Middle frontal gyrus (tissue), 1 donor: ENCODE results near the gene ALDH1A1.

Experiments used
- DNase-seq: peaks from one replicate; pipeline ENCODE4 v3.0.0-alpha.2; 2015; ENCODE audit warnings: low spot score; ENCODE audit errors: extremely low spot score

Gene ALDH1A1

GRCh38 chr9:72919246-72919945, 33.5 kb downstream of the ALDH1A1 start:
- DNase-seq: no peak

DNA sequence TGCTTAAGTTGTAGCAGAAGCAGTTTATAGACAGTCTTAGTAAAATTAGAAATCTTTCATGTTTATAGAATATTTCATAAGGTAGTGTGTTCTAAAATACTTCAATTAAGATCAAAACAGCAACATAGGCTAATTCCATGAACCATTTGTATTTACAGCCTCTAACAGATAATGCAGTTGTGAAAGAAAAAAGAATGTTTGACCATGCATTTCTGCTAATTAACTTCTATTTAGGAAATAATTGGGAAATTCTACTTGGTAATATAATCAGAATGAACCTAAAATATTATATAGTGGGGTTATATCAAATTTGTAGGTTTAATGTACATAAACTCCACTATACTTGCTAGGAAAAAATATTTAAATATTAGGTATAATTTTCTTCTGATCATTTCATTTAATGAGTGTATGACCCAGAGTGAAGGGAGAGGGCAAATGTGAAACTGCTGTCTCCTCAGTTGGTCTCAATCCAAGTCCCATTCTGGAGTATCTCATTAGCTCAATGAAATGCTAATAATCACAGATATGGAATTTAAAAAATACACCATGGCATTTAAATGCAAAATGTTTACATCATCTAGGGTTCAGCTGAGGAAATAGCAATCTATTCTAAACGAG, 34.9 kb downstream of the ALDH1A1 start:
- DNase-seq: no peak

- DNase-seq: no peak
Measured at GRCh38 chr9:72915659-72916058, 37.2 kb downstream of the ALDH1A1 start.

- DNase-seq: no peak
Measured at GRCh38 chr9:72914750-72915149, 38.1 kb downstream of the ALDH1A1 start.

DNA sequence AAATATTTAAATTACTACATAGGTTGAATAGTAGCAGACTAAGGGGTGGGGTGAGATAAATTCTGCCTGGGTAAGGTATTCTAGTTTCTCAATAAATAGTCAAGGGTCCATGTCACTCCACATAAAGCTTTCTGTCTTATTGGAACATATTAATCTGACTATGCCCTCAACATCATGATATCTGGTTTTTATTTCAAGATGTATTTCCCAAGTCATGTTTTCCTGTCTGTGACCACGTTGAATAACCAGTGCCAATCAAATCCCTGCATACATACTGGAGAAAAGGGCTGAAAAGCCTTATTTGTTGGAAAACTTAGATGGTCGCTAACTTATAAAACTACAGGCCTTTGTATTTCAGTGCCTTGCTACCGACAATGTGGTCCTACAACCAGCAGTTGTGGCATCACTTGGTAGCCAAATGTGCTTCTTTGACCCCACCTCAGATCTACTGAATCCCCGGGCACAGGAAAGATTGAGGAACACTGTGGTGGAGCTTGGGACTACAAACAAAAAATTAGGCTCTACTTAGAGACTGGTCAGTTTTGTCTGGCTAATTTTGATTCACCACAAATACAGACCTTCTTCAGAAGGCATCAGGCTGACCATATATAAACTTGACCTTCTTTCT, 39.4 kb downstream of the ALDH1A1 start:
- DNase-seq: no peak

- DNase-seq: no peak
Measured at GRCh38 chr9:72912476-72913381, 40.1 kb downstream of the ALDH1A1 start.

DNA sequence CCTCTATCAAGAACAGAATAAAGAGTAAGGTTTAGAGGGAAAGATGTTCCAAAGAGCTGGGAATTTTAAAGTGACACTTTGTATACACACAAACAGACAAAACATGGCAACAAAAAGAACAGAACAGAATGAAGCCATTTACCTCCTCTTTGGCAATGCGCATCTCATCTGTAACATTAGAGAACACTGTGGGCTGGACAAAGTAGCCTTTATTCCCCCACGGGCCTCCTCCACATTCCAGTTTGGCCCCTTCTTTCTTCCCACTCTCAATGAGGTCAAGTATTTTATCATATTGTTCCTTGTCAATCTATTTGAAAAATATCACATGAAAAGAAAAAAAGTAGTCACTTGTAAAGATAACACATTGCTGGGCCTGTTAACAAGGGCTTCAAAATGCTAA, 41.0 kb downstream of the ALDH1A1 start:
- no peak for DNase-seq

- DNase-seq: no peak
Measured at GRCh38 chr9:72911247-72911775, 41.5 kb downstream of the ALDH1A1 start.

DNA sequence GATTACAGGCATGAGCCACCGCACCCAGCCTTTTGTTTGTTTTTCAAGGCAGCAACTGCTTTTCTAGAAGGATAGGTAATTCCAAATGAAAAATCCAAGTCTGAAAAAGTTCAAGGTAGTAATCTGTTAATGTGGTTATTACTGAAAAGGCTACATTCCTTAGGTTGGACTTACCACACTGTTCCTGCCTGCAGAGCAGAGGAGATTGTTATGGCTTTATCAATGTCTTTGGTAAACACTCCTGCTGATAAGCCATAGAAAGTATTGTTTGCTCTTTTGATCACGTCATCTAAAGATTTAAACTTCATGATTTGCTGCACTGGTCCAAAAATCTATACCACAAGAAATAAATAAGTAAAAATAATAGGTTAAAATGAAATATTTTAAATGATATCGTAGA, 43.4 kb downstream of the ALDH1A1 start:
- no peak for DNase-seq

DNA sequence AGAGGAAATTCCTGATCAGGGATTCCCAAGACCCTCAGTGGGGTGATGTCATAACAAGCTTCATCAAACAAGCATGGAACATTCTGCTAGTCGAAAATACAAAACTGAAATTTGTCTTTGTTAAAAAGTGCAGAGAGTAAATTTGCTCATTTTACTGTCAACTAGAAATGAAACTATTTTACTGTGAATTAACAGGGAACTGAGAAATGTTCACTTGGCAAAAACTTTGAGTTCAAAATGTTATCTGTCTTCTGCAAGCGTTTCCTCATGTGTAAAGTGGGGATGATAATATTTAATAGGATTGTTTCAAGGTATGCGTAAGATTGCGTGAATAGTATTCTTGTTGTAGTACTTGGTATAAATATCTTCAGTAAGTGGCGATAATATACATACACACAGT, 45.4 kb downstream of the ALDH1A1 start:
- DNase-seq: no peak

DNA sequence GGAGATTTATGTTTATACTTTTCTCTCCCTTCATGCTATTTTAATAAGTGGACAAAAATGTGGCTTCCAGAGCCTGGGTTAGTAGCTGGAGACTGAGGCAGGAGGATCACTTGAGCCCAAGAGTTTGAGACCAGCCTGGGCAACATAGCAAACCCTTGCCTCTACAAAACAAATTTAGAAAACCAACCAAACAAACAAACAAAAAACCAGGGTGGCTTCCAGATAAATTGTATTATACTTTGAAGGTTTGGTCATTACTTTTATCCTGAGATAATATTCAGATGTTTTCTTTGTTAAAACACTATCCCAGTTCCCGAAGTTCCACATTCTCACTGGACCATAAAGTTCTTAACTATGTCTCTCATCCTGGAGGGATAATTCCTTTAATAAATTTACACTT, 46.0 kb downstream of the ALDH1A1 start:
- DNase-seq: no peak

- no peak for DNase-seq
Measured at GRCh38 chr9:72905514-72906480, 47.1 kb downstream of the ALDH1A1 start.

DNA sequence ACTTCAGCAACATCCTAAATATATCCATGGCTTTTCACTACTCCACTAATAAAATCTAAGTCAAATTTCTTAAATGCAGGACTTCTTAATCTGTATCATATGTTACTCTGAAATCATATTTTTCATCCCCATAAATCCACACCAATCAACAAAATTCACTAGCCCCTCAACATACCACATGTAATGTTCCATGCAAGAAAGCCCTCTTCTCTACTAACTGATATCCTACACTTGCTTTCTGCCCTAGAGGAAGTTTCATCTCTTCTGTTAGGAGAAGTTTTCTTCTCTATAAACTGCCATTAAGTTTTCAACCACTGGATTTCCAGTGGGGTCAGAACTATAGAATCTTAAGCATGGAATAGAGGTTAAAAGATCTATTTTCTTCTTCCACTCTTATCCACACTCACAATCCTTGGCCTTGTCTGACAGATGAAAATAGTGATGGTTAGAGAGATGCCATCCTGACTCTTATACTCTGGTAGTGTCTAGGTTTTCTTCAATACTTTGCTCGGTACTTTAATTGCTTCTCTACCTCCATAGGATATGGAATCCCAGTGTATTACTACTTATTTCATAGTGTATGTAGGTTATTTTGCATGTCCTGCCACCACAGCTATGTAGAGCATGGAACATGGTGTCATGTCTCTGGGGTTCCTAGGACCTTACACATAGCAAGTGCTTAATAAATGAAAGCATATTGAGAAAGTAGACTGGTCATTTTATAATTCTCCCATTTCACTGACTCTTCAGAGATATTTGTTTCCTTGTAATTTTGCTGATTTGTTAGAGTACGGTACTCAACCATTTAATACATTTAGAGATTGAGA, 48.4 kb downstream of the ALDH1A1 start:
- DNase-seq: no peak

GRCh38 chr9:72903103-72903502, 49.8 kb downstream of the ALDH1A1 start:
- DNase-seq: no peak

- no peak for DNase-seq
Measured at GRCh38 chr9:72902268-72902667, 50.6 kb downstream of the ALDH1A1 start.

DNA sequence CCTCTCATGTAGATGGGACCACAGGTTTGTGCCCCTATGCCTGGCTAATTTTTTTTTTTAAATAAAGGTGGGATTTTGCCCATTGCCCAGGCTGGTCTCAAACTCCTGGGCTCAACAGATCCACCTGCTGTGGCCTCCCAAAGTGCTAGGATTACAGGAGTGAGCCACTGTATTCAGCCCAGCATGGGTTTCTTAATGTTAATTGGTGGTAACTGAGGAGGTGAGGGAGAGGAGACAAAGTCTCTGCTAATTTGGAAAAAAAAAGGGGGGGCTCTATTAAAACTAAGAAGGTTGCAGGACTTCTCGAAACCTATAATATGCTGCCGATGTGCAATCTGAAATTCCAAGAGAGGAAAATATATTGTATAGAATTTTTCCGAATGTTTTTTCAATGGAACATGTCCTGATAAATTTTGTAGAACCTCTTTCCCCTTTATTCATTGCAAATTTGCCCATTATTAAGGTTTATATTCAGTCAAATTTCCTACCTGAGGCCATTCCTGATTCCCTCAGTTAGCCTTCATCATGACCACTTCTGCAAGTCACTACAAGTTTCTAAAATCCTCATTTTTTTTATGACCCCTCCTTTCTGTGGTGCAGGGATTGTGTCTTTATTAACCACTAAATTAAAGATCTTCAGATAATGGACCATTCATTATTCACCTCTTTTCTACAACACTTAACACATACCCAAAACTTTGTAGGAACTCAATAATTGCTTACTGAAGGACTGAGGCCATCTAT, 52.9 kb downstream of the ALDH1A1 start:
- DNase-seq: no peak

DNA sequence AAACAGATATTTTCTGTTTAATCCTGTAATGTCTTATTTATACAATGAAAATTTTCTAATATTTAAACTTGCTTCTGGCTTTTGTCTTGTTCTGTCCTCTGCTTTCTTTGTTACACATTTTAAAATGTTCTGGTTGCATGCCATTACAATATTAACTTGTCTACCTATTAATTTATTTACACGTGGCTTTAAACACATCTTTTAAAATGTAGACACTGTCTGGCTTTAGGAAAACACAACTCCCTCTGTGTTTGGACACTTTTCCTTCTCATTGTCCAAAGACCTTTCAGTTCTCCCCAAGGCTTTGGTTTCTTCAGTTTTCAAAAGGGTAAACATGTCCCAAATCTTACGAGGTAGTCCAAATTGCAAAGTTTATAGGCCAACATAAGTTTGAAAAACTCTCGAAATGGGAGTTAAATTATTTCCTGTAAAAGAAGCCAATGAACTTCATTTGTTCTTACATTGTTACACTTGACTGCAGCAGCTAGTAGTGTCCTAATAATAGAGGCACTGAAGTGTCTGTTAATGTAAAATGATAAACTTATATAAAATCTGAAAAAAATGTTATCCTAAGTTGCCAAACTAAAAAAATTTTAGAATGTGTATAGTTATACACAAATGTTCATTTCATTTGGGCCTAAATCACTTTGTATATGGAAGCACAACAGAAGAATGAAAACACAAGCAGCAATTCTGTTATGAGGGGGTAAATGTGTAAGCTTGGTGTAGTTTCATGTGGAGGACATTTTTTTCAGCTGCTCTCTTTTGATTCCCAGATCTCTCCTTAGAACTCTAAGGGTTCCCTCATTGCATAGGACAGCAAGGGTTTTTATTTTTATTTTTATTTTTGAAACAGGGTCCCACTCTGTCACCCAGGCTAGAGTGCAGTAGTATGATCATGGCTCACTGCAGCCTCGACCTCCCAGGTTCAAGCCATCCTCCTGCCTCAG, 53.8 kb downstream of the ALDH1A1 start:
- no peak for DNase-seq

GRCh38 chr9:72898360-72898759, 54.5 kb downstream of the ALDH1A1 start:
- DNase-seq: no peak
